HTERT RPE-1 (cell line): Measurements from ENCODE around the gene PNPLA1.

ENCODE experiments used
- in situ Hi-C: fragments of 300-500 bp; cut with MboI; formaldehyde crosslinking; loops from 4 replicates; pipeline ENCODE4 v1.14.3; 2020; ENCODE audit warnings: low sequenced_read_pairs

The PNPLA1 gene, protein sequence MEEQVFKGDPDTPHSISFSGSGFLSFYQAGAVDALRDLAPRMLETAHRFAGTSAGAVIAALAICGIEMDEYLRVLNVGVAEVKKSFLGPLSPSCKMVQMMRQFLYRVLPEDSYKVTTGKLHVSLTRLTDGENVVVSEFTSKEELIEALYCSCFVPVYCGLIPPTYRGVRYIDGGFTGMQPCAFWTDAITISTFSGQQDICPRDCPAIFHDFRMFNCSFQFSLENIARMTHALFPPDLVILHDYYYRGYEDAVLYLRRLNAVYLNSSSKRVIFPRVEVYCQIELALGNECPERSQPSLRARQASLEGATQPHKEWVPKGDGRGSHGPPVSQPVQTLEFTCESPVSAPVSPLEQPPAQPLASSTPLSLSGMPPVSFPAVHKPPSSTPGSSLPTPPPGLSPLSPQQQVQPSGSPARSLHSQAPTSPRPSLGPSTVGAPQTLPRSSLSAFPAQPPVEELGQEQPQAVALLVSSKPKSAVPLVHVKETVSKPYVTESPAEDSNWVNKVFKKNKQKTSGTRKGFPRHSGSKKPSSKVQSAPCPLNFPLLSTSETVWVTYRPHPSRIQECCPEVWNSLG

DNA sequence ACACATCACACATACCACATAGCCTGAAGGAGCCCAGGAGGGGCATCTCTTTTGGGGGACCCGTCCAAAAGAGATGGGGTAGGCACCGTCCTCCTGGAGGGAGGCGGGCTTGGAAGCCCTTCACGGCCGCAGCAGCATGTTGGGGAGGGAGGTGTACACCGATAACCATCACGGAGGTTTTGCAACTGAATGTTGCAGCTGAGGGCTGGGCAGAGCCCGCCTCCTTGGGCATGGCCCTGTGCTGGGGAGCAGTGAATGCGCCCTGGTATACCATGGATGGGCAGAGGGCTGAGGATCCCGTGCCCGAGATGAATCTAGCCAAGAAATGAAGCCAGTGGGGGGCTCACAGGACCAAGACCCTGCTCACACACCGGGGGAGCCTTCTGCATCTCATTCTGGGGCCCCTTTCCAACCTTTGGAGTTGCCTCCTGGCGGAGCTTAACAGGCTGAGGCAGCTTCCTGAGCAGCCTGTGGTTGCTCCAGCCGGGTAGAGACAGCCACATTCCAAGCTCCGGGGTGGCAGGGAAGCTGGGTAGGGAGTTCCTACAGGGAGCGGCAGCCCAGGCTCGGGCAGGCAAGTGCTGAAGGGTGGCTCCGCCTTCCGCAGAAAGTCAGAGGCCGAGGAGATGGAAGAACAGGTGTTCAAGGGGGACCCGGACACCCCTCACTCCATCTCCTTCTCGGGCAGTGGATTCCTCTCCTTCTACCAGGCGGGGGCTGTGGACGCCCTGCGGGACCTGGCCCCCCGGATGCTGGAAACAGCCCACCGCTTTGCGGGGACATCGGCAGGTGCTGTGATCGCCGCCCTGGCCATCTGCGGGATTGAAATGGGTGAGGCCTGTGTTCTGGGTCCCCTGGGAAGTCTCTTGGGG, at the start of gene PNPLA1:
PNPLA1 (plus strand) TSS at position 227 of the 872 bp plus-strand sequence; CDS start at position 627, 400 bp downstream.
- in situ Hi-C loops, result no loop called here

- in situ Hi-C loops, result no loop called here
These were observed 49.6 kb upstream of the PNPLA1 start for GRCh38 chr6:36220226-36220625.

GRCh38 chr6:36221674-36222073, 48.2 kb upstream of the PNPLA1 start:
- in situ Hi-C loops, result no loop called here

- in situ Hi-C loops, result no loop called here
These were observed 46.9 kb upstream of the PNPLA1 start for GRCh38 chr6:36222924-36223323.

DNA sequence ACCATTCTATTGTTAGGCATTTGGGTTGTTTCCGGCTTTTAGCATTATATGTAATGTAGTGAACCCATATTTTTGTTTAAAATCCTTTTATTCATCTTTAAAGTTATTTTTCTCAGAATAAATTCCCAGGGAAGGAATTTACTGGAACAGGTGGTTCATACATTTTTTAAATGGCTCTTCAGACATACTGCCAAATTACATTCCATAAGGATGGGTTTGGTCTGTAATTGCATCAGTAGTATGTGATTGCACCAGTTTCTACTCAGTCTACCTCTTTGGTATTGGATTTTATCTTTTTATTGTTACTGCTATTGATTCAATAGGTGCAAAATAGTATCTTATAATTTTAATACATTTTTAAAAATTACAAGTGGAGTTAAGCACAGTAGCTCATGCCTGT, 46.2 kb upstream of the PNPLA1 start:
- in situ Hi-C loops, result no loop called here

GRCh38 chr6:36224918-36225461, 44.9 kb upstream of the PNPLA1 start:
- in situ Hi-C loops, result no loop called here

DNA sequence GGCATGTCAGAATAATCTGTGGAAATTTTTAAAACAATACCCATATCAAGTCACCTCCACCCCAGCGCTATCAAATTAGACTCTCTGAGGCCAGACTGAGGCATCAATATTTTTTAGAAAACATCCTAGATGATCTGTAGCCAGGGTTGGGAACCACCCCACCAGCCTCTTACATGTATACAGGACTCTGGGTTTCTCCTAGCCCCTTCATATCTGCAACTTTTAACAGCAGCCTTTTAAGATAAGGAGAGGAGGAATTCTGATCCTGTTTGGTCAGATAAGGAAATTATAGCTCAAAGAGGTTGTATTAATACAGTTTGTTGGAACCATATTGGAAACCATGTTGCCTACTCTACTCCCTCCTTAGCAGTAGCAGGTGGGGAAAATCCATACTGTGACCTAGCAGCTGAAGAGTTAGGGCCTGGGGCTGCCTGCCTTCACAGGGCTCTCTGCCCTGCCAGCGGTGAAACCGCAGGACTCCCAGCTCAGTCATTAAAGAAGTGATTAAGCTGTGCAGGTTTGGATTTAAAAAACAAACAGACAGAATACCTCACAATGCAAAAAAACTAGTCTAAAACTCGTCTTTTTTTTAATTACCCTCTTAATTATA, 43.3 kb upstream of the PNPLA1 start:
- in situ Hi-C loops, result no loop called here

- in situ Hi-C loops, result no loop called here
These were observed 42.3 kb upstream of the PNPLA1 start for GRCh38 chr6:36227379-36228228.

- in situ Hi-C loops, result no loop called here
These were observed 40.6 kb upstream of the PNPLA1 start for GRCh38 chr6:36229223-36229622.

DNA sequence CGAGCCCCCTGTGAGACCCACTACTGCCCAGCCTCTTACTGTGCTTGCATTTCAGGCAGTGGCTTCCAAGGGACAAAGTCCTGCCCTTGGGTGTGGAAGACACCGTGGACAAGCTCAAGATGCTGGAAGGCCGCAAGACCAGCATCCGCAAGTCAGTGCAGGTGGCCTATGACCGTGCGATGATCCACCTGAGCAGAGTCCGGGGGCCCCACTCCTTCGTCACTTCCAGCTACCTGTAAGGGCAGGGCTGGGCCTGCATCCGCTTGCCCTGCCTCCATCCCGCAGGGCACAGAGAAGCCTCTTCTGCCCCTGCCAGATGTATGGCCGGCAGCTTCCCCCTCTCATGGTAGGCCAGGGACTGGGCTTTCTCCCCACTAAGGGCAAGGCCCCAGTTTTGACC, 39.5 kb upstream of the PNPLA1 start:
- in situ Hi-C loops, result no loop called here

- in situ Hi-C loops, result no loop called here
These were observed 37.7 kb upstream of the PNPLA1 start for GRCh38 chr6:36232172-36232571.

DNA sequence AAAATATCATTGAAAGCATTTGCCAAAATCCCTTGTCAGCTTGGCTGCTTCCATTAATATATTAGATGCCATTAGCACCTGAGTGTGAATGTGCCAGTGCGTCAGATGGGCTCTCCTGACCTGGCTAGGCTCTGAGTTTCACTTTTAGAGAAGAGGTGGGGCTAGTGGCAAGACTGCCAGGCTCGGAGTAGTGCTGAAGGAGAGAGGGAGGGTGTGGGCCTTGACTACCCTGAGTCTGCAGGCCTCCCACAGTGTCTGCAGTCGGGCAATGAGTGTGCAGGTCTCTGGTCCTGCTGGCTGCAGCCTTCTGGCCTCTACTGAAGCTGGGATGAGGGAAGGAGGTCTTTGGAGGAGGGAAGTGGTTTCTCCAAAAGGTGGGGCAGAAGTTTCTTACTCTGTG, 34.6 kb upstream of the PNPLA1 start:
- in situ Hi-C loops, result no loop called here

DNA sequence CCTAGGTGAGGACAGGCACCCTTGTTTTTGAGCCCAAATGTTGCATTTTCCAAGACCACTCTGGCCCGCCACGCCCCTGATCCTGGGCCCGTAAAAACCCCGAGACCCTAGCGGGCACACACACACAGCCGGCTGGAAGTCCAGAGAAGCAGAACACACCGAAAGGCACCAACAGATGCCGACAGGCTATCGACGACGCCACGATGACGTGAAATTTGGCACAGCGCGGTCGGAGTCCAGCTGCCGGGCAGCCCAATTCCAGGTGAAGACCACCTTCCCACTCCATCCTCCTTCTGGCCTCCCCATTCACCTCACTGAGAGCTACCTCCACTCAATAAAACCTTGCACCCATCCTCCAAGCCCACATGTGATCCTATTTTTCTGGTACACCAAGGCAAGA, 34.0 kb upstream of the PNPLA1 start:
- in situ Hi-C loops, result no loop called here

GRCh38 chr6:36239774-36240173, 30.1 kb upstream of the PNPLA1 start:
- in situ Hi-C loops, result no loop called here

DNA sequence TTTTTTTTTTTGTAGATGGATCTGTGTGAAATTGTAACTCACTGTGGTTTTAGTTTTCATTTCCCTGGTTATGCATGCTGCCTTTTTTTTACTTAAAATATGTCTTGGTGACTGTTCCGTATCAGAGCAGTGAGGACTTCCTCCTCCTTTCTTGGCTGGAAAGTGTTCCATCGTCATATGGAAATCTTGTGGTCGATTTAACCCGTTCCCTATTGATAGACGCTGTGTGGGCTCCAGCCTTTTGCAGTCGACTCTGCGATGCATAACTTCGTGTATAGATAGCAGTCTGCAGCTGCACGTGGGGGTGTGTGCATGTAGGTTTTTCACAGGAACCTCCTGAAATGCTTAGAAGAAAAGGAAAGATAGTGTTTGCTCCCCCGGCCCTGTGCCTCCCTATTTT, 28.1 kb upstream of the PNPLA1 start:
- in situ Hi-C loops, result no loop called here

- in situ Hi-C loops, result no loop called here
These were observed 27.7 kb upstream of the PNPLA1 start for GRCh38 chr6:36242161-36242560.

- in situ Hi-C loops, result no loop called here
These were observed 27.2 kb upstream of the PNPLA1 start for GRCh38 chr6:36242626-36243025.

- in situ Hi-C loops, result no loop called here
These were observed 26.2 kb upstream of the PNPLA1 start for GRCh38 chr6:36243562-36244212.

DNA sequence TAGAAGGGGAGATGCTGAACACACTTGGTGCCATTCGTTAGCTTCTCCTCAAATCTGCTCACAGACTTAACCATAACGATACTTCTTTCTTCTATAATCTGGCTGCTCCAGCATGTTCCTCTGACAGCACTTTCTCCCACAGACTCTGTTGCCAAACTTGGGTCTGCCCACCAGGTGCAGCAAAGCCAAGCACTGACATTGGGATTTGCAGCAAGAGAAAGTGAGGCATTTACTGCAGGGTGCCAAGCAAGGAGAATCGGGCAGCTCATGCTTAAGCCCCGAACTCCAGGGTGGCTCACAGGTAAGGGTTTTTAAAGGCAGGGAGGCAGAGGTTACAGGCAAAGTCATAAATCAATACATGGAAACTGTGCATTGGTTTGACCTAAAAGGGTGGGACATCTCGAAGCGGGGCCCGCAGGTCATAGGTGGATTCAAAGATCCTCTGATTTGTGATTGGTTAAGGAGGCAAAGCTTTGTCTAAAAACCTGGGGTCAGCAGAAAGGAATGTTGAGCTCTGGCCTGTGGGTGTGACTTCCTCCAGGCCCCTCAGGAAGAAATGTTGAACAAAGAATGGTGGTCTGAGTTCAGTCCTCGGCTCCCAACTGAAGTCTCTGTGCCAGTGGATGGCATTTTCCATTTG, 25.1 kb upstream of the PNPLA1 start:
- in situ Hi-C loops, result no loop called here
